OCI-LY1 (cell line): ENCODE measurements around the gene TTC17.

Experiments used
- EZH2 ChIP-seq: fragments of 200-600 bp; sonication (generic), shearing (Covaris generic); IDR thresholded peaks from 2 replicates; pipeline ENCODE4 v1.8.0; 2017; ENCODE audit warnings: borderline replicate concordance, mixed run types, mild to moderate bottlenecking, antibody characterized with exemption, low read length, moderate library complexity, mixed read lengths
- TF ChIP-seq, protein P1 (sequence below): fragments of 200-600 bp; sonication (generic), shearing (Covaris generic); IDR thresholded peaks from 2 replicates; pipeline ENCODE4 v1.5.1; 2017; ENCODE audit warnings: mild to moderate bottlenecking, antibody characterized with exemption, low read length, moderate library complexity, mixed read lengths

DNA sequence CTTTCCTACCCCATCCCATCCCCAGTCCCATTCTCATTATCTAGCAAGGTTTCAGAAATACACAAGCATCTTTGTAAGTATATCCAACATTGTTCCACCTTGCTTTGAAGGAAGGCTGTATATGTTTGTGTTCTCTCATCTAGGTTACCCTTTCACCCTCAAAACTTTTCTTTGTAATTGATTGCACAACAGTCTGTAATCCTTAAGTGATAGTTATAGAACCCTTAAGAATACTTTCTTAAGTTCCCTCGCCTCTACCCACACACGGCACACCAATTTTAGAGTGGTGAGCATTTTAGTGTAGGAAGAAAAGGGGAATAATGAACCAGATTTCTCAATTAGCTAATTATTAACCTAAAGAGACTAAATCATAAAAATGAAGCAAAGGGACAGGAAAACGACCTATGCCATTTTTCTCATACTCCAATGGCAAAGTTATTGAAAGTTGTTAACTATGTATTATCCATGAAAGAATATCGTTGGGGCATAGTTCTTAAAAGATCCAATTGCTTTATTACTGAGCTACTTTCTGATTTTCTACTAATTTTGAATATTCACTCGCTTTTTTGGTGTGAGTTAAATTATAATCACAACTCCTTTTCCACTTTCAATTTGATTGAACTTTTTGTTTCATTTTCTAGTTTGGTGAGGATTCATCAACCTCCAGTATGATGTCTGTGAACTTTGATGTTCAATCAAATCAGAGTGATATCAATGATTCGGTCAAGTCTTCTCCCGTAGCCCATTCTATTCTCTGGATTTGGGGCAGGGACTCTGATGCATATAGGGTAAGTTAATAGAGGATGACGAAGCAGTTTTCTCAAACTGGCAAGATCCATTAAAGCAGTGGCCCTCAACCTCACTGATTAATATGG lies 44.9 kb downstream of the TTC17 start:
- TF ChIP-seq, protein P1, sequence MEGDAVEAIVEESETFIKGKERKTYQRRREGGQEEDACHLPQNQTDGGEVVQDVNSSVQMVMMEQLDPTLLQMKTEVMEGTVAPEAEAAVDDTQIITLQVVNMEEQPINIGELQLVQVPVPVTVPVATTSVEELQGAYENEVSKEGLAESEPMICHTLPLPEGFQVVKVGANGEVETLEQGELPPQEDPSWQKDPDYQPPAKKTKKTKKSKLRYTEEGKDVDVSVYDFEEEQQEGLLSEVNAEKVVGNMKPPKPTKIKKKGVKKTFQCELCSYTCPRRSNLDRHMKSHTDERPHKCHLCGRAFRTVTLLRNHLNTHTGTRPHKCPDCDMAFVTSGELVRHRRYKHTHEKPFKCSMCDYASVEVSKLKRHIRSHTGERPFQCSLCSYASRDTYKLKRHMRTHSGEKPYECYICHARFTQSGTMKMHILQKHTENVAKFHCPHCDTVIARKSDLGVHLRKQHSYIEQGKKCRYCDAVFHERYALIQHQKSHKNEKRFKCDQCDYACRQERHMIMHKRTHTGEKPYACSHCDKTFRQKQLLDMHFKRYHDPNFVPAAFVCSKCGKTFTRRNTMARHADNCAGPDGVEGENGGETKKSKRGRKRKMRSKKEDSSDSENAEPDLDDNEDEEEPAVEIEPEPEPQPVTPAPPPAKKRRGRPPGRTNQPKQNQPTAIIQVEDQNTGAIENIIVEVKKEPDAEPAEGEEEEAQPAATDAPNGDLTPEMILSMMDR, result no peak
- no peak for TF ChIP-seq EZH2
